ENCODE data around the gene CISD3. TPM values are rescaled to one million over a fixed set of nuclear protein-coding genes. Genes with fewer than 3 reads are reported as not detected.

CISD3 gene, protein sequence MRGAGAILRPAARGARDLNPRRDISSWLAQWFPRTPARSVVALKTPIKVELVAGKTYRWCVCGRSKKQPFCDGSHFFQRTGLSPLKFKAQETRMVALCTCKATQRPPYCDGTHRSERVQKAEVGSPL
- 6.1 and 7.2 TPM in 2 replicates for total RNA-seq (2014; rRNA removed; shearing (Covaris generic))
- polyA plus RNA-seq (2016; fragmentation: Nextera tagmentation; extraction: Ambion mirVana), result 44.6 and 49.9 TPM in 2 replicates

- H4K20me1 ChIP-seq (ENCODE audit: insufficient read depth), result no peaks in the 10 kb centered on the region
- H3F3A ChIP-seq (ENCODE audit: insufficient read depth), result peaks cover 34% of the 10 kb centered on the region
- H3K9me2 ChIP-seq (ENCODE audit: insufficient read depth), result no peaks in the 10 kb centered on the region
- H3K4me2 ChIP-seq (ENCODE audit: unreplicated experiment), result peak within 1 kb of the TSS; percentile 100
- H3K27me3 ChIP-seq (replicated peaks; ENCODE audit: insufficient read depth), result no peaks in the 10 kb centered on the region
- H3K36me3 ChIP-seq (ENCODE audit: low read depth), result no peaks in the 10 kb centered on the region
- TF ChIP-seq EZH2phosphoT487 (IDR thresholded peaks at IDR 0.05; ENCODE audit: insufficient read depth, low read depth) (no peak), EZH2 (IDR thresholded peaks at IDR 0.05; ENCODE audit: insufficient read depth, poor library complexity, severe bottlenecking) (no peak)
- H3K4me1 ChIP-seq (ENCODE audit: insufficient read depth), result peaks cover 18% of the 10 kb centered on the region; the same call in 1 of the 2 replicates
- H2AFZ ChIP-seq, result peak within 1 kb of the TSS; percentile 88
- H3K4me3 ChIP-seq, result peak within 1 kb of the TSS; percentile 99
- peaks cover 10% of the 10 kb centered on the region for H3K79me2 ChIP-seq (ENCODE audit: insufficient read depth)
- 2 to 4% methylated on average over 48 to 54 of the region's 92 CpGs for WGBS, 2 experiments (ENCODE audit: low coverage in 1 of 2, low lambda C conversion rate in 2 of 2, missing lambda C conversion rate in 2 of 2)
- H3K27ac ChIP-seq, result peak within 1 kb of the TSS; percentile 66
- in situ Hi-C loops (cut with MboI), result no loop called here
- H3K9me3 ChIP-seq (ENCODE audit: low read depth), result no peaks in the 10 kb centered on the region
- H3K9ac ChIP-seq, result peak within 1 kb of the TSS; percentile 88
- peak; percentile 95 for DNase-seq
Measured at GRCh38 chr17:38729886-38730525, at the start of gene CISD3. Gene CISD3, plus strand, starts transcription at chr17:38730341. Its CDS starts 18 bp downstream, at chr17:38730359.

DNA sequence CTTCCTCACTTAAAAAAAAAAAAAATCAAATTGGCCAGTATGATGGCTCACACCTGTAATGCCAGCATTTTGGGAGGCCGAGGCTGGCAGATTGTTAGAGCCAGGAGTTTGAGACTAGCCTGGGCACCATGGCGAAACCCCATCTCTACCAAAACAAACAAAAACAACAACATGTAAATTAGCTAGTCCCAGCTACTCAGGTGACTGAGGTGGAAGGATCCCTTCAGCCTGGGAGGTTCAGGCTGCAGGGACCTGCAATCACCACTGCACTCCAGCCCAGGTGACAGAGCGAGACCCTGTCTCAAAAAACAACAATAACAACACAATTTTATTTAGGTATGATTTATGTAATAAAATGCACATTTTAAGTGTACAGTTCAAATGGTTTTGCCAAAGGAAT is 49.0 kb upstream of the CISD3 start:
- no peaks in the 10 kb centered on the region for H3K9me2 ChIP-seq (ENCODE audit: insufficient read depth)
- no peak overlapping the region for H3K9ac ChIP-seq
- H2AFZ ChIP-seq, result no peak overlapping the region
- no peaks in the 10 kb centered on the region for H4K20me1 ChIP-seq (ENCODE audit: insufficient read depth)
- H3K4me2 ChIP-seq (ENCODE audit: unreplicated experiment), result no peak overlapping the region
- H3K4me3 ChIP-seq, result no peak overlapping the region
- H3K27me3 ChIP-seq (replicated peaks; ENCODE audit: insufficient read depth), result no peaks in the 10 kb centered on the region
- WGBS, 2 experiments (ENCODE audit: low coverage in 1 of 2, low lambda C conversion rate in 2 of 2, missing lambda C conversion rate in 2 of 2), result 77 to 86% methylated on average over 3 of the region's 3 CpGs
- no peak for DNase-seq
- H3K9me3 ChIP-seq (ENCODE audit: low read depth), result no peaks in the 10 kb centered on the region
- H3K27ac ChIP-seq, result no peak overlapping the region
- in situ Hi-C loops (cut with MboI), result no loop called here
- H3F3A ChIP-seq (ENCODE audit: insufficient read depth), result peaks cover 5% of the 10 kb centered on the region; the same call in 1 of the 2 replicates
- H3K4me1 ChIP-seq (ENCODE audit: insufficient read depth), result 0 out of 2 replicates have a peak, but pooled peaks cover 3% of the 10 kb centered on the region
- no peaks in the 10 kb centered on the region for H3K36me3 ChIP-seq (ENCODE audit: low read depth)
- H3K79me2 ChIP-seq (ENCODE audit: insufficient read depth), result no peaks in the 10 kb centered on the region
- TF ChIP-seq EZH2phosphoT487 (IDR thresholded peaks at IDR 0.05; ENCODE audit: insufficient read depth, low read depth) (no peak), EZH2 (IDR thresholded peaks at IDR 0.05; ENCODE audit: insufficient read depth, poor library complexity, severe bottlenecking) (no peak)

DNA sequence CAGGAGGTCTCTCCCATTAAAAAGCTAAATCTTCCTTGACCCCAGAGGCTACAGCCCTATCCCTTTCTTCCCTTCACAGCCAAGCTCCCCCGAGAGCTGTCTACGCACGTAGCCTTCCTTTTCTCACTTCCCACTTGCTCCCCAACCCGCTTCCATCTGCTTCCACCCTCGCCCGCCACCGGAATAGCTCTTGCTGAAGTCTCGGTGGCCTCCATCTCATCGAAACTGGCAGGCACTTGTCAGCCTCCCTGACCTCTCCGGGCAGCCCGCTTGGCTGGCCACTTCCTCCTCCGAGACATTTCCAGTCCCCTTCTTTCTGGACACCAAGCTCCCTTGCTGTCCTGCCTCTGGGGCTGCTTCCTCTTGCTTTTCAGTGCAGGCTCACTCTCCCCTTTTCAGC is 44.6 kb upstream of the CISD3 start:
- Histone ChIP-seq H3F3A (ENCODE audit: insufficient read depth) (0 out of 2 replicates have a peak, but pooled peaks cover 5% of the 10 kb centered on the region), H2AFZ (no peak overlapping the region), H3K4me1 (ENCODE audit: insufficient read depth) (peaks cover 11% of the 10 kb centered on the region), H3K36me3 (ENCODE audit: low read depth) (no peaks in the 10 kb centered on the region), H3K4me2 (ENCODE audit: unreplicated experiment) (no peak overlapping the region), H3K27me3 (replicated peaks; ENCODE audit: insufficient read depth) (no peaks in the 10 kb centered on the region), H3K9me3 (ENCODE audit: low read depth) (no peaks in the 10 kb centered on the region), H3K79me2 (ENCODE audit: insufficient read depth) (no peaks in the 10 kb centered on the region), H3K9me2 (ENCODE audit: insufficient read depth) (no peaks in the 10 kb centered on the region), H3K9ac (no peak overlapping the region), H3K27ac (no peak overlapping the region), H3K4me3 (no peak overlapping the region), H4K20me1 (ENCODE audit: insufficient read depth) (no peaks in the 10 kb centered on the region)
- 90 to 92% methylated on average over 12 of the region's 12 CpGs for WGBS, 2 experiments (ENCODE audit: low coverage in 1 of 2, low lambda C conversion rate in 2 of 2, missing lambda C conversion rate in 2 of 2)
- DNase-seq, result no peak
- TF ChIP-seq EZH2 (IDR thresholded peaks at IDR 0.05; ENCODE audit: insufficient read depth, poor library complexity, severe bottlenecking) (no peak), EZH2phosphoT487 (IDR thresholded peaks at IDR 0.05; ENCODE audit: insufficient read depth, low read depth) (no peak)
- in situ Hi-C loops (cut with MboI), result no loop called here

- H3K36me3 ChIP-seq (ENCODE audit: low read depth), result no peaks in the 10 kb centered on the region
- H3K27me3 ChIP-seq (replicated peaks; ENCODE audit: insufficient read depth), result no peaks in the 10 kb centered on the region
- no peak overlapping the region for H3K4me3 ChIP-seq
- no peaks in the 10 kb centered on the region for H3K79me2 ChIP-seq (ENCODE audit: insufficient read depth)
- no peak overlapping the region for H3K9ac ChIP-seq
- in situ Hi-C loops (cut with MboI), result no loop called here
- no peaks in the 10 kb centered on the region for H4K20me1 ChIP-seq (ENCODE audit: insufficient read depth)
- no peak overlapping the region for H3K27ac ChIP-seq
- TF ChIP-seq EZH2 (IDR thresholded peaks at IDR 0.05; ENCODE audit: insufficient read depth, poor library complexity, severe bottlenecking), result no peak
- TF ChIP-seq EZH2phosphoT487 (IDR thresholded peaks at IDR 0.05; ENCODE audit: insufficient read depth, low read depth), result no peak
- H3K4me1 ChIP-seq (ENCODE audit: insufficient read depth), result peaks cover 11% of the 10 kb centered on the region
- peak; percentile 87 for DNase-seq
- 0 out of 2 replicates have a peak, but pooled peaks cover 5% of the 10 kb centered on the region for H3F3A ChIP-seq (ENCODE audit: insufficient read depth)
- H3K4me2 ChIP-seq (ENCODE audit: unreplicated experiment), result no peak overlapping the region
- no peaks in the 10 kb centered on the region for H3K9me3 ChIP-seq (ENCODE audit: low read depth)
- H2AFZ ChIP-seq, result no peak overlapping the region
- WGBS, 2 experiments (ENCODE audit: low coverage in 1 of 2, low lambda C conversion rate in 2 of 2, missing lambda C conversion rate in 2 of 2), result 62% methylated on average over 5 of the region's 5 CpGs
- H3K9me2 ChIP-seq (ENCODE audit: insufficient read depth), result no peaks in the 10 kb centered on the region
Measured at GRCh38 chr17:38687286-38687685, 42.9 kb upstream of the CISD3 start.

All from GM23248 (cell line).